Osteocyte (in vitro differentiated cells): ENCODE measurements around the gene ARV1. TPM values are rescaled to one million over a fixed set of nuclear protein-coding genes. Genes with fewer than 3 reads are reported as not detected.
"Not testable (repeated sequence)": the region's sequence is repeated elsewhere in the genome, so short reads cannot be mapped to it uniquely, and the experiment has no call there.

Source experiments
- DNase-seq: peaks from one replicate; pipeline ENCODE4 v3.0.0; 2021; ENCODE audit warnings: mixed read lengths; ENCODE audit not compliant: unreplicated experiment; ENCODE audit errors: extremely low spot score
- H3K27ac Mint-ChIP-seq: one replicate; pipeline ENCODE4 v1.8.0; 2021; ENCODE audit warnings: mild to moderate bottlenecking, mixed read lengths; ENCODE audit not compliant: unreplicated experiment
- H3K27me3 Mint-ChIP-seq: one replicate; pipeline ENCODE4 v1.8.0; 2021; ENCODE audit warnings: mixed read lengths; ENCODE audit not compliant: unreplicated experiment
- H3K36me3 Mint-ChIP-seq: one replicate; pipeline ENCODE4 v1.8.0; 2021; ENCODE audit warnings: mixed read lengths; ENCODE audit not compliant: unreplicated experiment
- H3K4me1 Mint-ChIP-seq: one replicate; pipeline ENCODE4 v1.8.0; 2021; ENCODE audit warnings: mixed read lengths; ENCODE audit not compliant: unreplicated experiment
- H3K4me3 Mint-ChIP-seq: one replicate; pipeline ENCODE4 v1.8.0; 2021; ENCODE audit warnings: mild to moderate bottlenecking, moderate library complexity, mixed read lengths; ENCODE audit not compliant: unreplicated experiment
- H3K9me3 Mint-ChIP-seq: one replicate; pipeline ENCODE4 v1.8.0; 2021; ENCODE audit warnings: mixed read lengths; ENCODE audit not compliant: unreplicated experiment
- CTCF ChIP-seq: fragments of 200-600 bp; sonication (generic); IDR thresholded peaks from 2 replicates; pipeline ENCODE4 v1.5.0; 2021; ENCODE audit warnings: antibody characterized with exemption, mild to moderate bottlenecking, moderate library complexity
- total RNA-seq: library from RNA; stranded (reverse); gene quantifications from 2 replicates; pipeline ENCODE4 v1.2.1, GENCODE V29; 2021

Gene ARV1
- total RNA-seq, 1 donor from 2014 or later, result 16.2 TPM

GRCh38 chr1:231045286-231045685 lies 66.4 kb downstream of the ARV1 start:
- H3K27me3 Mint-ChIP-seq, result peaks cover 34% of the 10 kb centered on the region
- H3K27ac Mint-ChIP-seq, result no peak overlapping the region
- H3K9me3 Mint-ChIP-seq, result peaks cover 3% of the 10 kb centered on the region
- peaks cover 5% of the 10 kb centered on the region for H3K4me1 Mint-ChIP-seq
- peaks cover 2% of the 10 kb centered on the region for H3K36me3 Mint-ChIP-seq
- no peak overlapping the region for H3K4me3 Mint-ChIP-seq
- no peak for TF ChIP-seq CTCF
- no peak for DNase-seq

- not testable (repeated sequence) for H3K9me3 Mint-ChIP-seq, H3K4me3 Mint-ChIP-seq, H3K4me1 Mint-ChIP-seq, H3K36me3 Mint-ChIP-seq, H3K27ac Mint-ChIP-seq, DNase-seq
- H3K27me3 Mint-ChIP-seq, result peaks cover 34% of the 10 kb centered on the region
Measured at GRCh38 chr1:231045921-231046729, 67.2 kb downstream of the ARV1 start.

- peaks cover 3% of the 10 kb centered on the region for H3K9me3 Mint-ChIP-seq
- H3K4me1 Mint-ChIP-seq, result no peaks in the 10 kb centered on the region
- H3K4me3 Mint-ChIP-seq, result no peak overlapping the region
- peaks cover 34% of the 10 kb centered on the region for H3K27me3 Mint-ChIP-seq
- H3K36me3 Mint-ChIP-seq, result peaks cover 2% of the 10 kb centered on the region
- DNase-seq, result no peak
- no peak for TF ChIP-seq CTCF
- H3K27ac Mint-ChIP-seq, result no peak overlapping the region
Measured at GRCh38 chr1:231046730-231047395, 68.0 kb downstream of the ARV1 start.

GRCh38 chr1:231047529-231047928 lies 68.6 kb downstream of the ARV1 start:
- not testable (repeated sequence) for H3K4me1 Mint-ChIP-seq, H3K36me3 Mint-ChIP-seq, H3K9me3 Mint-ChIP-seq, H3K27ac Mint-ChIP-seq, H3K4me3 Mint-ChIP-seq, DNase-seq
- H3K27me3 Mint-ChIP-seq, result peaks cover 34% of the 10 kb centered on the region

GRCh38 chr1:231048419-231048818 lies 69.5 kb downstream of the ARV1 start:
- H3K27me3 Mint-ChIP-seq, result peaks cover 40% of the 10 kb centered on the region
- not testable (repeated sequence) for DNase-seq, H3K27ac Mint-ChIP-seq, H3K4me1 Mint-ChIP-seq, H3K9me3 Mint-ChIP-seq, H3K4me3 Mint-ChIP-seq, H3K36me3 Mint-ChIP-seq

GRCh38 chr1:231049121-231049979 lies 70.5 kb downstream of the ARV1 start:
- no peak for DNase-seq
- H3K27me3 Mint-ChIP-seq, result peaks cover 41% of the 10 kb centered on the region
- H3K36me3 Mint-ChIP-seq, result peaks cover 2% of the 10 kb centered on the region
- no peak overlapping the region for H3K27ac Mint-ChIP-seq
- H3K4me1 Mint-ChIP-seq, result no peaks in the 10 kb centered on the region
- H3K4me3 Mint-ChIP-seq, result no peak overlapping the region
- TF ChIP-seq CTCF, result no peak
- H3K9me3 Mint-ChIP-seq, result peaks cover 3% of the 10 kb centered on the region

Other genes with a start within 250 kb of the ARV1 start
- not detected in 2 replicates for gene CAPN9, start 231.7 kb upstream of the ARV1 start, total RNA-seq
- gene C1orf198, start 110.6 kb upstream of the ARV1 start, total RNA-seq, result 274 and 281 TPM in 2 replicates
- 15.9 and 19.5 TPM in 2 replicates for gene TTC13, start 233 bp upstream of the ARV1 start, total RNA-seq
- 14.8 and 15.5 TPM in 2 replicates for gene FAM89A, start 61.2 kb downstream of the ARV1 start, total RNA-seq
- 0.32 and 0.39 TPM in 2 replicates for gene TRIM67, start 183.0 kb downstream of the ARV1 start, total RNA-seq